Mesendoderm (in vitro differentiated cells): ENCODE measurements around the gene IMMP2L.

ENCODE experiments used
- DNase-seq: peaks from one replicate; pipeline ENCODE4 v3.0.0; 2013
- H2AK5ac ChIP-seq: 2 replicates; pipeline ENCODE4 v1.6.1; 2013; ENCODE audit warnings: low read length, inconsistent platforms
- H2BK120ac ChIP-seq: 2 replicates; pipeline ENCODE4 v1.6.1; 2013; ENCODE audit warnings: low read depth, mild to moderate bottlenecking, low read length, moderate library complexity, mixed read lengths
- H2BK15ac ChIP-seq: replicated peaks from 2 replicates; pipeline ENCODE4 v1.6.1; 2013; ENCODE audit warnings: low read depth, mild to moderate bottlenecking, moderate library complexity
- H2BK5ac ChIP-seq: 2 replicates; pipeline ENCODE4 v1.6.1; 2013; ENCODE audit warnings: low read length, inconsistent platforms
- H3K18ac ChIP-seq: 2 replicates; pipeline ENCODE4 v1.6.1; 2013; ENCODE audit warnings: mild to moderate bottlenecking, low read length, mixed read lengths
- H3K23ac ChIP-seq: one replicate; pipeline ENCODE4 v1.6.1; 2013; ENCODE audit warnings: low read length
- H3K27ac ChIP-seq: 2 replicates; pipeline ENCODE4 v1.5.1; 2013; ENCODE audit warnings: low read depth, mild to moderate bottlenecking, inconsistent platforms, low read length, moderate library complexity
- H3K27me3 ChIP-seq: 2 replicates; pipeline ENCODE4 v1.6.1; 2013; ENCODE audit warnings: low read length, control low read depth, mild to moderate bottlenecking, inconsistent platforms; ENCODE audit not compliant: insufficient read depth, poor library complexity
- H3K36me3 ChIP-seq: 2 replicates; pipeline ENCODE4 v1.6.1; 2013; ENCODE audit warnings: low read length, inconsistent platforms; ENCODE audit not compliant: control insufficient read depth, insufficient read depth
- H3K4ac ChIP-seq: one replicate; pipeline ENCODE4 v1.6.1; 2013; ENCODE audit warnings: low read depth, mild to moderate bottlenecking, low read length, moderate library complexity
- H3K4me1 ChIP-seq: 2 replicates; pipeline ENCODE4 v1.6.1; 2013; ENCODE audit warnings: low read depth, low read length, inconsistent platforms; ENCODE audit not compliant: control insufficient read depth
- H3K4me2 ChIP-seq: 2 replicates; pipeline ENCODE4 v1.6.1; 2013; ENCODE audit warnings: low read length
- H3K4me3 ChIP-seq: 2 replicates; pipeline ENCODE4 v1.5.1; 2013; ENCODE audit warnings: mild to moderate bottlenecking, low read length
- H3K56ac ChIP-seq: one replicate; pipeline ENCODE4 v1.6.1; 2013; ENCODE audit warnings: low read length
- H3K79me1 ChIP-seq: 2 replicates; pipeline ENCODE4 v1.6.1; 2013; ENCODE audit warnings: low read length, inconsistent platforms
- H3K79me2 ChIP-seq: 2 replicates; pipeline ENCODE4 v1.6.1; 2013; ENCODE audit warnings: mild to moderate bottlenecking, low read length; ENCODE audit not compliant: control insufficient read depth, insufficient read depth
- H3K9ac ChIP-seq: 2 replicates; pipeline ENCODE4 v1.6.1; 2013; ENCODE audit warnings: low read length, inconsistent platforms
- H4K5ac ChIP-seq: one replicate; pipeline ENCODE4 v1.6.1; 2013; ENCODE audit warnings: low read length
- H4K8ac ChIP-seq: one replicate; pipeline ENCODE4 v1.6.1; 2013; ENCODE audit warnings: low read depth, mild to moderate bottlenecking, control low read depth, low read length, moderate library complexity
- WGBS: extraction: QIAGEN DNeasy Blood & Tissue Kit; methylation state at CpG from one replicate; pipeline ENCODE4 v1.1.7; 2013; ENCODE audit warnings: low lambda C conversion rate, missing lambda C conversion rate; ENCODE audit not compliant: insufficient coverage; ENCODE audit errors: extremely low coverage; 5-methylcytosine and 5-hydroxymethylcytosine counted together

Gene IMMP2L

GRCh38 chr7:111380945-111381344, 181.3 kb downstream of the IMMP2L start:
- no peak overlapping the region for H2BK120ac ChIP-seq
- no peak overlapping the region for H2BK5ac ChIP-seq
- H3K18ac ChIP-seq: no peak overlapping the region
- H3K4me2 ChIP-seq: no peak overlapping the region
- H3K79me2 ChIP-seq: no peaks in the 10 kb centered on the region
- H3K27ac ChIP-seq: no peak overlapping the region
- H3K9ac ChIP-seq: no peak overlapping the region
- no peak overlapping the region for H4K5ac ChIP-seq
- no peak overlapping the region for H3K4me3 ChIP-seq
- no peak overlapping the region for H3K23ac ChIP-seq
- H3K79me1 ChIP-seq: no peaks in the 10 kb centered on the region
- DNase-seq: no peak
- no peaks in the 10 kb centered on the region for H3K36me3 ChIP-seq
- H3K56ac ChIP-seq: no peak overlapping the region
- no peaks in the 10 kb centered on the region for H3K27me3 ChIP-seq
- no peak overlapping the region for H2BK15ac ChIP-seq
- no CpG with 5 or more reads among the region's 4 CpGs for WGBS
- H4K8ac ChIP-seq: no peak overlapping the region
- no peak overlapping the region for H3K4ac ChIP-seq
- no peaks in the 10 kb centered on the region for H3K4me1 ChIP-seq
- H2AK5ac ChIP-seq: no peak overlapping the region

DNA sequence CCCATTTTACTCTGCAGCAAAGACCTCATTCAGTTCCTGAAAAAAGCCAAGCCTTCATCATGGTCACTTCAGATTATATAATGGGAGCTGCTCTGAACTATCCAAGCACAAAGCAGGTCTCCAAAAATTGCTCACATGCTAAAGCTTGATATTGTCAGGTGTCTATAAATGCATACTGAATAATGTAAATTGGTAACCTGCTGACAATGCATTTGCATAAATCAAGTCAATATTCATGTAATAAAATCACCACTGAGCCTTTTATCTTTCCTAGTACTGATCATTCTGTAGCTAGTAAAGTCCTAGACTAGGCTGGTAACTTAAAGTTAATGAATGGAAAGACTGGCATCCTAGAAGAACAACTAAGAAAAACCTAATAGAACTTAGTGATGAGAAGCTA, 188.3 kb downstream of the IMMP2L start:
- H3K18ac ChIP-seq: no peak overlapping the region
- H3K4me1 ChIP-seq: no peaks in the 10 kb centered on the region
- no peak overlapping the region for H3K56ac ChIP-seq
- H3K27me3 ChIP-seq: no peaks in the 10 kb centered on the region
- DNase-seq: no peak
- H3K9ac ChIP-seq: no peak overlapping the region
- no peak overlapping the region for H3K4me2 ChIP-seq
- no peak overlapping the region for H4K8ac ChIP-seq
- H3K4me3 ChIP-seq: no peak overlapping the region
- no peak overlapping the region for H3K4ac ChIP-seq
- no peak overlapping the region for H2BK5ac ChIP-seq
- no peak overlapping the region for H2BK120ac ChIP-seq
- H3K79me1 ChIP-seq: no peaks in the 10 kb centered on the region
- H3K23ac ChIP-seq: no peak overlapping the region
- H2BK15ac ChIP-seq: no peak overlapping the region
- no peaks in the 10 kb centered on the region for H3K36me3 ChIP-seq
- no peak overlapping the region for H4K5ac ChIP-seq
- H3K79me2 ChIP-seq: no peaks in the 10 kb centered on the region
- no peak overlapping the region for H2AK5ac ChIP-seq
- H3K27ac ChIP-seq: no peak overlapping the region

DNA sequence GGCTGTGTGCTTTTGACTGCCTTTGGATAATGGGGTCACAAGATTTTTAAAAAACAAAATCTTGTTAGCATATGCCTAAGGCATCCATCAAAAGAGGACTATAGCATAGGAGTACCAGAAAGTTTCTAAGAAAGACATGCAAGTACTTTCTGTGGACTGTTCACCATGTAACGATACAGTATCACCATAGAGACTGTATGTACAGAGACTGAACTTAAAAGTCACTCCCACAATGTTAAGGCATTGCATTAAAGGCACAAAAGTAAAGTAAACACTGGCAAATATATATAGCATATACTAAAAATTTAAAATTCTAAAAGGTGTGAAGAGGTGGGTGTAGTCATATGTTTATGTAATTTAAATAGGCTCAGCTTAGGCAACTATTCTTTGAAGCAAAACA, 190.9 kb downstream of the IMMP2L start:
- Histone ChIP-seq H3K4me2 (no peak overlapping the region), H2BK120ac (no peak overlapping the region), H3K9ac (no peak overlapping the region), H4K8ac (no peak overlapping the region), H3K79me2 (no peaks in the 10 kb centered on the region), H3K27me3 (no peaks in the 10 kb centered on the region), H3K79me1 (no peaks in the 10 kb centered on the region), H3K23ac (no peak overlapping the region), H2AK5ac (no peak overlapping the region), H3K4ac (no peak overlapping the region), H4K5ac (no peak overlapping the region), H3K4me1 (no peaks in the 10 kb centered on the region), H2BK5ac (no peak overlapping the region), H3K27ac (no peak overlapping the region), H2BK15ac (no peak overlapping the region), H3K4me3 (no peak overlapping the region), H3K36me3 (no peaks in the 10 kb centered on the region), H3K56ac (no peak overlapping the region), H3K18ac (no peak overlapping the region)
- no peak for DNase-seq
- no CpG with 5 or more reads among the region's 1 CpG for WGBS

DNA sequence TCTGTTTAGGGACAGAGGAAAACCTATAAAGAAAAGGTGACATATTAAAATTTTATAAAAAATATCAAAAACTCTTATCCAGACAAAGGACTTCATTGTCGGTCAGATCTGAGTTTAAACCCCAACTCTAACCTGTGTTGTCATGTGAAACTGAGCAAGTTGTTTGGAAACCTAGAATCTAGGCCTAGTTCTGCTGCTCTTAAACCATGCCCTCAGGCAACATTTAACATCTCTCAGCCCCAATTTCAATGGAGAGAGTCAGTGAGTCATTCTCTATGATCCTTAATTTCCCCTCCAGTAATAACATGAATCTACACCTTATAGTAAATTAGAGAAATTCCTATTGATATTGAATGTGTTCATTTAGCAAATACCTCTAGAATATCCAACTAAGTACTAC, 192.3 kb downstream of the IMMP2L start:
- no peak overlapping the region for H3K4ac ChIP-seq
- H3K36me3 ChIP-seq: no peaks in the 10 kb centered on the region
- peak; percentile 34 for DNase-seq
- no peak overlapping the region for H2BK15ac ChIP-seq
- H3K9ac ChIP-seq: no peak overlapping the region
- no CpG with 5 or more reads among the region's 1 CpG for WGBS
- H3K56ac ChIP-seq: no peak overlapping the region
- H3K4me2 ChIP-seq: no peak overlapping the region
- no peak overlapping the region for H3K4me3 ChIP-seq
- H3K18ac ChIP-seq: no peak overlapping the region
- H2BK120ac ChIP-seq: no peak overlapping the region
- H3K79me1 ChIP-seq: no peaks in the 10 kb centered on the region
- H3K27me3 ChIP-seq: no peaks in the 10 kb centered on the region
- no peaks in the 10 kb centered on the region for H3K79me2 ChIP-seq
- no peak overlapping the region for H3K27ac ChIP-seq
- no peak overlapping the region for H4K8ac ChIP-seq
- H4K5ac ChIP-seq: no peak overlapping the region
- no peak overlapping the region for H3K23ac ChIP-seq
- no peak overlapping the region for H2BK5ac ChIP-seq
- H3K4me1 ChIP-seq: no peaks in the 10 kb centered on the region
- no peak overlapping the region for H2AK5ac ChIP-seq

DNA sequence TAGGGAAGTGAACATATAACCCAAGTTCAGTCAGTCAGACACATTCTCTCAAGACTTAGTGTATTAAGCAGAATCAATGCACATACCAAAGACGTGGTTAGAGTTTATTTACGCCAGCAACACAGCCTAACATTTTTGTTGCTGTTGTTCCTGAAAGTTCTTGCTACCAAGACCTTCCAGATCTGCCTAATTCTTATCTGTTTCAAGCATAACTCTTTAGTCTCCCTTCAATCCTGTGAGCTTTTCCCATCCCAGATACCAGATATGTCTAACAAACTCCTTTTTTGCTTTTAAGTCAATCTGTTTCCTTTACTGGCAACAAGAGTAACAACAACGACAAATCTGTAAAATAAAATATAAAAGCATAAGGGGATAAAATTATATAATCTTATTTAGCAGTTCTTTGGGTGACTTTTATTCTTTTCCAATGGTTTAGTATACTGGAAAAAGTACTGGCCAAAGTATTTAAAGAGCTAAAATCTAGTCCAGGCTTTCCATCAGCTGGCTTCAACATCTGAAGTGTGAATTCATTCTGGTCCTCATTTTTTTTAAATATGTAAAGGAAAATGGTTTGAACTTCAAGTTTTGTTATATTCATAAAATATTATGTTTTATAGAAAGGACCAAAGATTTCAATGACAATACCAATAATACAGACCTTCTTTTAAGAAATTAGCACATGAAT, 193.8 kb downstream of the IMMP2L start:
- Histone ChIP-seq H4K8ac (no peak overlapping the region), H3K4me1 (no peaks in the 10 kb centered on the region), H3K79me1 (no peaks in the 10 kb centered on the region), H3K27me3 (no peaks in the 10 kb centered on the region), H3K79me2 (no peaks in the 10 kb centered on the region), H3K18ac (no peak overlapping the region), H3K4me3 (no peak overlapping the region), H3K4me2 (no peak overlapping the region), H2BK120ac (no peak overlapping the region), H2BK5ac (no peak overlapping the region), H3K9ac (no peak overlapping the region), H4K5ac (no peak overlapping the region), H3K56ac (no peak overlapping the region), H2BK15ac (no peak overlapping the region), H2AK5ac (no peak overlapping the region), H3K27ac (no peak overlapping the region), H3K36me3 (no peaks in the 10 kb centered on the region), H3K4ac (no peak overlapping the region), H3K23ac (no peak overlapping the region)
- no peak for DNase-seq
- WGBS: no CpG with 5 or more reads among the region's 3 CpGs

GRCh38 chr7:111364413-111364812, 197.9 kb downstream of the IMMP2L start:
- Histone ChIP-seq H3K18ac (no peak overlapping the region), H4K8ac (no peak overlapping the region), H3K79me1 (no peaks in the 10 kb centered on the region), H3K4me3 (no peak overlapping the region), H3K27me3 (no peaks in the 10 kb centered on the region), H3K4me2 (no peak overlapping the region), H2BK120ac (no peak overlapping the region), H3K23ac (no peak overlapping the region), H2BK15ac (no peak overlapping the region), H3K79me2 (no peaks in the 10 kb centered on the region), H3K56ac (no peak overlapping the region), H3K4me1 (no peaks in the 10 kb centered on the region), H2BK5ac (no peak overlapping the region), H3K4ac (no peak overlapping the region), H3K36me3 (no peaks in the 10 kb centered on the region), H2AK5ac (no peak overlapping the region), H4K5ac (no peak overlapping the region), H3K27ac (no peak overlapping the region), H3K9ac (no peak overlapping the region)
- DNase-seq: no peak
- WGBS: no CpG with 5 or more reads among the region's 6 CpGs
